ENCODE data around the gene MBNL1.

Gene MBNL1

DNA sequence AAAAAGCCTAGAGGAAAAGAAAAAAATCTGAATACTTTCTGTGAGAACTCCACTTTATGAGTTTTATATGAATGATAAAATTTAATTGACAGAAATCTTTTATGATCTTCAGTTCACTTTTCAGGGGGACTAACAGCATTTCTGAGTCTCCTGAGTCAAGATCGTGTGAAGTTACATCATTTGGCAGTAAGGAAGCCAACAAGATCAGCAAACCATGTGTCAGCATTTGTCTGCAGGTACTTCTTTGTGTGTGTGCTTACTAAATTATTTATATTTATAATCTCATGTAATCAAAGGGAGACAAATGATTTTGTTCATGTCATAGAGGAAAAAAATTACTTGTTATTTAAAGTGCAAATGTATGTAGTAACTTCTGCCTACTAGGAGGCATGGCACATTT lies 217.6 kb downstream of the MBNL1 start:
- no peak for TF ChIP-seq CTCF (IDR thresholded peaks at IDR 0.05; ENCODE audit: low read depth, low read length, missing control alignments)
- in situ Hi-C loops (cut with HindIII; ENCODE audit: low sequenced_read_pairs): no loop called here
- no peak overlapping the region for H3K4me3 ChIP-seq (ENCODE audit: low read depth, low read length)
- DNase-seq (ENCODE audit: low read depth): no peak

- DNase-seq (ENCODE audit: low read depth): no peak
- in situ Hi-C loops (cut with HindIII; ENCODE audit: low sequenced_read_pairs): no loop called here
- H3K4me3 ChIP-seq (ENCODE audit: low read depth, low read length): no peak overlapping the region
- no peak for TF ChIP-seq CTCF (IDR thresholded peaks at IDR 0.05; ENCODE audit: low read depth, low read length, missing control alignments)
Measured at GRCh38 chr3:152488449-152488848, 219.7 kb downstream of the MBNL1 start.

DNA sequence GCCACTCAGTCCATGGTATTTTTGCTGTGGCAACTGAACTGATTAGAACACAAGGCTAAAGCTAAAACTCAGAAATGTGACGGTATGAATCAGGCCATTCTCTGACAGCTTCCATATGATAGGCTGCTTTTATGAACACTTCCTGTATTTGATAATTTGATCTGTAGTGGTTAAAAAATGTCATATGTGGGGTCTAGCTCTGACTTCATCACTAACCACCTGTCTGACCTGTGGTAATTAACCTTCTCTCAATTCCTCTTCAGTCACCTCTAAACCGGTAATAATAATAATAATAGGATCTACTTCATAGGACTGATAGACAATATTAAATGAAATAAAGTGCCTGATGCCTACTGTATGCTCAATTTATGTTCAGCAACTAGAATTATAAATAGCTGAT lies 223.2 kb downstream of the MBNL1 start:
- in situ Hi-C loops (cut with HindIII; ENCODE audit: low sequenced_read_pairs): no loop called here
- DNase-seq (ENCODE audit: low read depth): no peak
- no peak for TF ChIP-seq CTCF (IDR thresholded peaks at IDR 0.05; ENCODE audit: low read depth, low read length, missing control alignments)
- no peak overlapping the region for H3K4me3 ChIP-seq (ENCODE audit: low read depth, low read length)

- H3K4me3 ChIP-seq (ENCODE audit: low read depth, low read length): no peak overlapping the region
- DNase-seq (ENCODE audit: low read depth): no peak
- in situ Hi-C loops (cut with HindIII; ENCODE audit: low sequenced_read_pairs): no loop called here
- TF ChIP-seq CTCF (IDR thresholded peaks at IDR 0.05; ENCODE audit: low read depth, low read length, missing control alignments): no peak
Measured at GRCh38 chr3:152496286-152496685, 227.6 kb downstream of the MBNL1 start.

GRCh38 chr3:152496716-152497115 lies 228.0 kb downstream of the MBNL1 start:
- H3K4me3 ChIP-seq (ENCODE audit: low read depth, low read length): no peak overlapping the region
- no peak for TF ChIP-seq CTCF (IDR thresholded peaks at IDR 0.05; ENCODE audit: low read depth, low read length, missing control alignments)
- DNase-seq (ENCODE audit: low read depth): no peak
- in situ Hi-C loops (cut with HindIII; ENCODE audit: low sequenced_read_pairs): no loop called here

GRCh38 chr3:152497457-152497856 lies 228.7 kb downstream of the MBNL1 start:
- no peak for TF ChIP-seq CTCF (IDR thresholded peaks at IDR 0.05; ENCODE audit: low read depth, low read length, missing control alignments)
- no peak for DNase-seq (ENCODE audit: low read depth)
- in situ Hi-C loops (cut with HindIII; ENCODE audit: low sequenced_read_pairs): no loop called here
- no peak overlapping the region for H3K4me3 ChIP-seq (ENCODE audit: low read depth, low read length)

DNA sequence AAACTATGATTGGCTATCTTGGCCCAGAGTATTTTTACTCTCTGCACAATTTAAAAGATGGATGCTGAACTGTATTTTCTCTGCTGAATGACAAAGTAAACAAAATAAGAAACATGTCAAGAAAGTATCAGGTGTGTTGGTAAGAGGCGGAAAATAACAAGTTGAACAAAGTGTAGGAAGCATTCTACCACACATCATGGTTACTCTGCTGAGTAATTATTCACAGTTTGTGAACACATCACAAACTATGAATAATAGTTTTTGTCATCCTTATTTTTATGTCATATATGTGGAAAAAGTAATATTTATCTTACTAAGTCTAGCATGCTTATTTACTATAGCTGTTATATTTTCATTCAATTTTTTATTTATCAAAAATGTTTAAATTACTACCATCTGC lies 229.2 kb downstream of the MBNL1 start:
- H3K4me3 ChIP-seq (ENCODE audit: low read depth, low read length): no peak overlapping the region
- no peak for TF ChIP-seq CTCF (IDR thresholded peaks at IDR 0.05; ENCODE audit: low read depth, low read length, missing control alignments)
- no peak for DNase-seq (ENCODE audit: low read depth)
- in situ Hi-C loops (cut with HindIII; ENCODE audit: low sequenced_read_pairs): no loop called here
